Measurements from ENCODE around the gene METTL2B. TPM values are rescaled to one million over a fixed set of nuclear protein-coding genes. Genes with fewer than 3 reads are reported as not detected.

METTL2B gene
- total RNA-seq, 2 donors from 2014 or later = 16.2 to 28.9 TPM

- no peak overlapping the region for H3K4me3 ChIP-seq
- no peaks in the 10 kb centered on the region for H3K36me3 ChIP-seq
- intact Hi-C loops (cut with DNase I) = no loop called here
- TF ChIP-seq POLR2A (IDR thresholded peaks at IDR 0.05) (no peak), POLR2AphosphoS5 (IDR thresholded peaks at IDR 0.05) (no peak), CTCF (IDR thresholded peaks at IDR 0.05) (no peak)
- no peaks in the 10 kb centered on the region for H3K9me3 ChIP-seq
- H3K27ac ChIP-seq = no peak overlapping the region
- H3K27me3 ChIP-seq (replicated peaks; ENCODE audit: insufficient read depth) = no peaks in the 10 kb centered on the region
- WGBS = 48% methylated on average over 2 of the region's 2 CpGs
- no peak for DNase-seq (ENCODE audit: low spot score)
- H3K4me1 ChIP-seq (replicated peaks) = no peaks in the 10 kb centered on the region
These were observed 44.8 kb upstream of the METTL2B start for GRCh38 chr7:128431754-128432153.

GRCh38 chr7:128434413-128435326, 41.9 kb upstream of the METTL2B start:
- Histone ChIP-seq H3K36me3 (no peaks in the 10 kb centered on the region), H3K27me3 (replicated peaks; ENCODE audit: insufficient read depth) (no peaks in the 10 kb centered on the region), H3K9me3 (no peaks in the 10 kb centered on the region), H3K4me3 (no peak overlapping the region), H3K27ac (peak overlapping the region; percentile 17 to 24), H3K4me1 (replicated peaks) (no peaks in the 10 kb centered on the region)
- 59% methylated on average over 4 of the region's 4 CpGs for WGBS
- intact Hi-C loops (cut with DNase I) = no loop called here
- DNase-seq (ENCODE audit: low spot score) = no peak
- no peak for TF ChIP-seq POLR2AphosphoS5 (IDR thresholded peaks at IDR 0.05)
- no peak for TF ChIP-seq POLR2A (IDR thresholded peaks at IDR 0.05)

- no peak for TF ChIP-seq CTCF (IDR thresholded peaks at IDR 0.05)
- no peak for TF ChIP-seq POLR2A (IDR thresholded peaks at IDR 0.05)
- TF ChIP-seq POLR2AphosphoS5 (IDR thresholded peaks at IDR 0.05) = peak; percentile 12
- no peaks in the 10 kb centered on the region for H3K27me3 ChIP-seq (replicated peaks; ENCODE audit: insufficient read depth)
- no peaks in the 10 kb centered on the region for H3K36me3 ChIP-seq
- peak overlapping the region in 1 of 2 donors; percentile 17 for H3K27ac ChIP-seq
- H3K9me3 ChIP-seq = no peaks in the 10 kb centered on the region
- H3K4me1 ChIP-seq (replicated peaks) = no peaks in the 10 kb centered on the region
- intact Hi-C loops (cut with DNase I) = no loop called here
- no peak overlapping the region for H3K4me3 ChIP-seq
- WGBS = 23% methylated on average over 3 of the region's 3 CpGs
- no peak for DNase-seq (ENCODE audit: low spot score)
These were observed 41.2 kb upstream of the METTL2B start for GRCh38 chr7:128435327-128435686.

- TF ChIP-seq POLR2A (IDR thresholded peaks at IDR 0.05) (no peak), CTCF (IDR thresholded peaks at IDR 0.05) (no peak), POLR2AphosphoS5 (IDR thresholded peaks at IDR 0.05) (no peak)
- intact Hi-C loops (cut with DNase I) = no loop called here
- H3K27ac ChIP-seq = no peak overlapping the region
- H3K36me3 ChIP-seq = no peaks in the 10 kb centered on the region
- no peaks in the 10 kb centered on the region for H3K4me1 ChIP-seq (replicated peaks)
- WGBS = 91% methylated on average over 8 of the region's 8 CpGs
- H3K4me3 ChIP-seq = no peak overlapping the region
- no peaks in the 10 kb centered on the region for H3K9me3 ChIP-seq
- H3K27me3 ChIP-seq (replicated peaks; ENCODE audit: insufficient read depth) = no peaks in the 10 kb centered on the region
- DNase-seq (ENCODE audit: low spot score) = no peak
These were observed 38.9 kb upstream of the METTL2B start for GRCh38 chr7:128437426-128438332.

GRCh38 chr7:128442356-128442755, 34.2 kb upstream of the METTL2B start:
- no peaks in the 10 kb centered on the region for H3K9me3 ChIP-seq
- H3K36me3 ChIP-seq = no peaks in the 10 kb centered on the region
- 92% methylated on average over 3 of the region's 3 CpGs for WGBS
- no peak overlapping the region for H3K4me3 ChIP-seq
- no peak for DNase-seq (ENCODE audit: low spot score)
- no peaks in the 10 kb centered on the region for H3K4me1 ChIP-seq (replicated peaks)
- TF ChIP-seq POLR2AphosphoS5 (IDR thresholded peaks at IDR 0.05) = no peak
- no peak for TF ChIP-seq POLR2A (IDR thresholded peaks at IDR 0.05)
- no peak for TF ChIP-seq CTCF (IDR thresholded peaks at IDR 0.05)
- H3K27ac ChIP-seq = no peak overlapping the region
- intact Hi-C loops (cut with DNase I) = no loop called here
- no peaks in the 10 kb centered on the region for H3K27me3 ChIP-seq (replicated peaks; ENCODE audit: insufficient read depth)

Data from prostate gland (tissue), 2 donors.